ENCODE results near the gene GALP. TPM values are rescaled to one million over a fixed set of nuclear protein-coding genes. Genes with fewer than 3 reads are reported as not detected.

GALP gene
- total and polyA plus RNA-seq, 2 experiments from 2014 or later: not detected

DNA sequence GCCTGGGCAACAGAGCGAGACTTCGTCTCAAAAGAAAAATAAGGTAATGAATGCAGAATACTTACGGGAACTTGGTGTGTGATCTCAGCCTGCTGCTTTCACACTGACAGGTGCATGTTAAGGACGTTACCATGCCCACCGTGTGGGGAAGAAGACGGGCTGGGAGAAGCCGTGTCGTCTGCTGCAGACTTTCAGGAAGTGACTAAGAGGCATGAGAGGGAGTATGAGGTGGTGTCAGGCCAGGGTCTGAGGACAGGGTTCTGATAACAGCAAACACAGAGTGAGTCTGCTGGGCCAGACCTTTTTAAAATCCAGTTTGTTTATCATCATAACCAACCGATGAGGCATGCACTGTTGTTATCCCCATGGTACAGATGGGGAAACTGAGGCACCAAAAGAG is 13.6 kb upstream of the GALP start (continued):
- TF ChIP-seq, protein P1, sequence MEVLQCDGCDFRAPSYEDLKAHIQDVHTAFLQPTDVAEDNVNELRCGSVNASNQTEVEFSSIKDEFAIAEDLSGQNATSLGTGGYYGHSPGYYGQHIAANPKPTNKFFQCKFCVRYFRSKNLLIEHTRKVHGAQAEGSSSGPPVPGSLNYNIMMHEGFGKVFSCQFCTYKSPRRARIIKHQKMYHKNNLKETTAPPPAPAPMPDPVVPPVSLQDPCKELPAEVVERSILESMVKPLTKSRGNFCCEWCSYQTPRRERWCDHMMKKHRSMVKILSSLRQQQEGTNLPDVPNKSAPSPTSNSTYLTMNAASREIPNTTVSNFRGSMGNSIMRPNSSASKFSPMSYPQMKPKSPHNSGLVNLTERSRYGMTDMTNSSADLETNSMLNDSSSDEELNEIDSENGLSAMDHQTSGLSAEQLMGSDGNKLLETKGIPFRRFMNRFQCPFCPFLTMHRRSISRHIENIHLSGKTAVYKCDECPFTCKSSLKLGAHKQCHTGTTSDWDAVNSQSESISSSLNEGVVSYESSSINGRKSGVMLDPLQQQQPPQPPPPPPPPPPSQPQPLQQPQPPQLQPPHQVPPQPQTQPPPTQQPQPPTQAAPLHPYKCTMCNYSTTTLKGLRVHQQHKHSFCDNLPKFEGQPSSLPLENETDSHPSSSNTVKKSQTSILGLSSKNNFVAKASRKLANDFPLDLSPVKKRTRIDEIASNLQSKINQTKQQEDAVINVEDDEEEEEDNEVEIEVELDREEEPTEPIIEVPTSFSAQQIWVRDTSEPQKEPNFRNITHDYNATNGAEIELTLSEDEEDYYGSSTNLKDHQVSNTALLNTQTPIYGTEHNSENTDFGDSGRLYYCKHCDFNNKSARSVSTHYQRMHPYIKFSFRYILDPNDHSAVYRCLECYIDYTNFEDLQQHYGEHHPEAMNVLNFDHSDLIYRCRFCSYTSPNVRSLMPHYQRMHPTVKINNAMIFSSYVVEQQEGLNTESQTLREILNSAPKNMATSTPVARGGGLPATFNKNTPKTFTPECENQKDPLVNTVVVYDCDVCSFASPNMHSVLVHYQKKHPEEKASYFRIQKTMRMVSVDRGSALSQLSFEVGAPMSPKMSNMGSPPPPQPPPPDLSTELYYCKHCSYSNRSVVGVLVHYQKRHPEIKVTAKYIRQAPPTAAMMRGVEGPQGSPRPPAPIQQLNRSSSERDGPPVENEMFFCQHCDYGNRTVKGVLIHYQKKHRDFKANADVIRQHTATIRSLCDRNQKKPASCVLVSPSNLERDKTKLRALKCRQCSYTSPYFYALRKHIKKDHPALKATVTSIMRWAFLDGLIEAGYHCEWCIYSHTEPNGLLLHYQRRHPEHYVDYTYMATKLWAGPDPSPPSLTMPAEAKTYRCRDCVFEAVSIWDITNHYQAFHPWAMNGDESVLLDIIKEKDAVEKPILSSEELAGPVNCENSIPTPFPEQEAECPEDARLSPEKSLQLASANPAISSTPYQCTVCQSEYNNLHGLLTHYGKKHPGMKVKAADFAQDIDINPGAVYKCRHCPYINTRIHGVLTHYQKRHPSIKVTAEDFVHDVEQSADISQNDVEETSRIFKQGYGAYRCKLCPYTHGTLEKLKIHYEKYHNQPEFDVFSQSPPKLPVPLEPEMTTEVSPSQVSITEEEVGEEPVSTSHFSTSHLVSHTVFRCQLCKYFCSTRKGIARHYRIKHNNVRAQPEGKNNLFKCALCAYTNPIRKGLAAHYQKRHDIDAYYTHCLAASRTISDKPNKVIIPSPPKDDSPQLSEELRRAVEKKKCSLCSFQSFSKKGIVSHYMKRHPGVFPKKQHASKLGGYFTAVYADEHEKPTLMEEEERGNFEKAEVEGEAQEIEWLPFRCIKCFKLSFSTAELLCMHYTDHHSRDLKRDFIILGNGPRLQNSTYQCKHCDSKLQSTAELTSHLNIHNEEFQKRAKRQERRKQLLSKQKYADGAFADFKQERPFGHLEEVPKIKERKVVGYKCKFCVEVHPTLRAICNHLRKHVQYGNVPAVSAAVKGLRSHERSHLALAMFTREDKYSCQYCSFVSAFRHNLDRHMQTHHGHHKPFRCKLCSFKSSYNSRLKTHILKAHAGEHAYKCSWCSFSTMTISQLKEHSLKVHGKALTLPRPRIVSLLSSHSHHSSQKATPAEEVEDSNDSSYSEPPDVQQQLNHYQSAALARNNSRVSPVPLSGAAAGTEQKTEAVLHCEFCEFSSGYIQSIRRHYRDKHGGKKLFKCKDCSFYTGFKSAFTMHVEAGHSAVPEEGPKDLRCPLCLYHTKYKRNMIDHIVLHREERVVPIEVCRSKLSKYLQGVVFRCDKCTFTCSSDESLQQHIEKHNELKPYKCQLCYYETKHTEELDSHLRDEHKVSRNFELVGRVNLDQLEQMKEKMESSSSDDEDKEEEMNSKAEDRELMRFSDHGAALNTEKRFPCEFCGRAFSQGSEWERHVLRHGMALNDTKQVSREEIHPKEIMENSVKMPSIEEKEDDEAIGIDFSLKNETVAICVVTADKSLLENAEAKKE (CRISPR knock-in tag; IDR thresholded peaks at IDR 0.05): no peak
- TF ChIP-seq JUNB (IDR thresholded peaks at IDR 0.05; ENCODE audit: unreplicated experiment) (no peak), STAT1 (IDR thresholded peaks at IDR 0.05; ENCODE audit: unreplicated experiment) (no peak), POLR2AphosphoS5 (IDR thresholded peaks at IDR 0.05; ENCODE audit: low read depth) (no peak)

DNA sequence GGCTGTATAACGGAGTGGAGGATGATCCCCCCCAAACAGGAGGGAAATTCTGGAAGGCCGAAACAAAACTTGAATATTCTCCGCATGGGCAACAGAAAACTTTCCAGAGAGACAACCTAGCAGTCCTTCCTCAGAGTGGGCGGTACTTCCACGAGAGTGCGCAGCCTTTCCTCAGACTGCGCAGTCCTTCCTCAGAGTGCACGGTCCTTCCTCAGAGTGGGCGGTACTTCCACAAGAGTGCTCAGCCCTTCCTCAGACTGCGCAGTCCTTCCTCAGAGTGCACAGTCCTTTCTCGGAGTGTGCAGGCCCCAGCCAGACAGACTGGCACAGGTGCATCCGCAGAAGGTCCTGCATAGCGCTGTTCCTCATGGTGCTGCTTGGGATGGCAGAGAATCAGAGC is 12.7 kb upstream of the GALP start:
- Mint-ChIP-seq H3K4me3 (no peak overlapping the region), H3K4me1 (no peaks in the 10 kb centered on the region), H3K27ac (no peak overlapping the region), H3K36me3 (ENCODE audit: low read depth) (peaks cover 11% of the 10 kb centered on the region), H3K27me3 (ENCODE audit: insufficient read depth, low read depth, poor library complexity) (no peaks in the 10 kb centered on the region), H3K9me3 (no peaks in the 10 kb centered on the region; the same call in 2 of the 3 replicates)
- H3K9me2 ChIP-seq (ENCODE audit: insufficient read depth): no peaks in the 10 kb centered on the region
- no peaks in the 10 kb centered on the region for H3K4me1 ChIP-seq (ENCODE audit: insufficient read depth)
- H3F3A ChIP-seq (replicated peaks; ENCODE audit: low read depth): no peaks in the 10 kb centered on the region
- TF ChIP-seq CREB1 (CRISPR knock-in tag; IDR thresholded peaks at IDR 0.05; ENCODE audit: low read depth) (no peak), STAT1 (IDR thresholded peaks at IDR 0.05; ENCODE audit: unreplicated experiment) (no peak), JUNB (IDR thresholded peaks at IDR 0.05; ENCODE audit: unreplicated experiment) (no peak)
- TF ChIP-seq, protein P2, sequence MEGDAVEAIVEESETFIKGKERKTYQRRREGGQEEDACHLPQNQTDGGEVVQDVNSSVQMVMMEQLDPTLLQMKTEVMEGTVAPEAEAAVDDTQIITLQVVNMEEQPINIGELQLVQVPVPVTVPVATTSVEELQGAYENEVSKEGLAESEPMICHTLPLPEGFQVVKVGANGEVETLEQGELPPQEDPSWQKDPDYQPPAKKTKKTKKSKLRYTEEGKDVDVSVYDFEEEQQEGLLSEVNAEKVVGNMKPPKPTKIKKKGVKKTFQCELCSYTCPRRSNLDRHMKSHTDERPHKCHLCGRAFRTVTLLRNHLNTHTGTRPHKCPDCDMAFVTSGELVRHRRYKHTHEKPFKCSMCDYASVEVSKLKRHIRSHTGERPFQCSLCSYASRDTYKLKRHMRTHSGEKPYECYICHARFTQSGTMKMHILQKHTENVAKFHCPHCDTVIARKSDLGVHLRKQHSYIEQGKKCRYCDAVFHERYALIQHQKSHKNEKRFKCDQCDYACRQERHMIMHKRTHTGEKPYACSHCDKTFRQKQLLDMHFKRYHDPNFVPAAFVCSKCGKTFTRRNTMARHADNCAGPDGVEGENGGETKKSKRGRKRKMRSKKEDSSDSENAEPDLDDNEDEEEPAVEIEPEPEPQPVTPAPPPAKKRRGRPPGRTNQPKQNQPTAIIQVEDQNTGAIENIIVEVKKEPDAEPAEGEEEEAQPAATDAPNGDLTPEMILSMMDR (conservative IDR thresholded peaks at IDR 0.05; ENCODE audit: low read depth in 2 of 2): no peak
- TF ChIP-seq, protein P3, sequence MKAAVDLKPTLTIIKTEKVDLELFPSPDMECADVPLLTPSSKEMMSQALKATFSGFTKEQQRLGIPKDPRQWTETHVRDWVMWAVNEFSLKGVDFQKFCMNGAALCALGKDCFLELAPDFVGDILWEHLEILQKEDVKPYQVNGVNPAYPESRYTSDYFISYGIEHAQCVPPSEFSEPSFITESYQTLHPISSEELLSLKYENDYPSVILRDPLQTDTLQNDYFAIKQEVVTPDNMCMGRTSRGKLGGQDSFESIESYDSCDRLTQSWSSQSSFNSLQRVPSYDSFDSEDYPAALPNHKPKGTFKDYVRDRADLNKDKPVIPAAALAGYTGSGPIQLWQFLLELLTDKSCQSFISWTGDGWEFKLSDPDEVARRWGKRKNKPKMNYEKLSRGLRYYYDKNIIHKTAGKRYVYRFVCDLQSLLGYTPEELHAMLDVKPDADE (IDR thresholded peaks at IDR 0.05): no peak
- no peak overlapping the region for H2AFZ ChIP-seq
- H3K4me2 ChIP-seq: no peak overlapping the region
- ATAC-seq (no peak), DNase-seq (ENCODE audit: low spot score) (no peak)
- H3K4me3 ChIP-seq: no peak overlapping the region
- H3K27ac ChIP-seq (ENCODE audit: low read depth): no peak overlapping the region
- no peaks in the 10 kb centered on the region for H3K36me3 ChIP-seq (ENCODE audit: insufficient read depth)
- H4K20me1 ChIP-seq (replicated peaks; ENCODE audit: insufficient read depth): no peaks in the 10 kb centered on the region; the same call in 1 of the 2 replicates
- H3K79me2 ChIP-seq (replicated peaks; ENCODE audit: insufficient read depth): no peaks in the 10 kb centered on the region
- H3K27me3 ChIP-seq (ENCODE audit: insufficient read depth): no peaks in the 10 kb centered on the region
